ENCODE measurements around the gene EPHA8. TPM values are rescaled to one million over a fixed set of nuclear protein-coding genes. Genes with fewer than 3 reads are reported as not detected.

The EPHA8 gene
- polyA plus RNA-seq, 3 donors: 0.03 to 0.37 TPM; not detected in 1

GRCh38 chr1:22555371-22555656 is 8.0 kb upstream of the EPHA8 start:
- no peak overlapping the region for H3K27ac ChIP-seq (ENCODE audit: low read depth, low read length)

DNA sequence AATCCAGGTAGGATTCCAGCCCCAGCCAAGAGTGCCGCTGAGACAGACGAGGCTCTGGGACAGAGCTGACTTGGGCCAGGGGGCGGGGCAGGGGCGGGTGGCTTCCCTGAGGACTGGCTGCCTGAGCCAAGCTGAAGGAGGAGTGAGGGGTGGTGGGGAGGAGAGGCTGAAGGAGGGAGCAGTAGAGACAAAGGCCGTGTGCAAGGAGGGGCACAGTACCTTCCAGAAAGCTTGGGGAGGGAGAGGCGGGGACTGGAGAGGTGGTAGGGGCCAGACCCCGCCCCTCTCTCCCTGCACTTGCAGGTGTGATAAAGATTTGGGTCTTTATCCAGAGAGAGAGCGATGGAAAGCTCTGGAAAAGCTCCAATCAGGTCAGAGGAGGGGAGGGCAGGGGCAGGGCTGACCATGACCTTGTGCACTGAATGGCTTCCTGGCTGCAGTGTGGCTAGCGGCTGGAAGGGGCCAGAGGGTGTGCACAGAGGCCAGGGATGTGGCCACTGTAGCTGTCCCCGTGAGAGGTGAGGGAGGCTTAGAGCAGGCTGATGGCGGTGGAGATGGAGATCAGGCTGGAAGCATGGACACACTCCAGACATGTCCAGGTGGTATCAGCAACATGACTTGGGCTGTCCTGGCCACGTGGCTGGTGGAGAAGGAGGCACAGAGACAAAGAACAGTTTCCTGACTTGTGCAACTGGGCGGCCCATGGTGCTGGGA is 6.7 kb upstream of the EPHA8 start:
- no peak overlapping the region for H3K27ac ChIP-seq (ENCODE audit: low read depth, low read length)
- 27 to 33% (median 28%) methylated on average over 13 of the region's 13 CpGs for WGBS, 3 donors

More at GRCh38 chr1:22555371-22555656, 8.0 kb upstream of the EPHA8 start:
- WGBS, 3 donors: 42 to 54% (median 53%) methylated on average over 3 of the region's 3 CpGs

- 36 to 51% (median 50%) methylated on average over 5 of the region's 5 CpGs for WGBS, 3 donors
- no peak overlapping the region for H3K27ac ChIP-seq (ENCODE audit: low read depth, low read length)
These were observed 5.8 kb upstream of the EPHA8 start for GRCh38 chr1:22557341-22557950.

DNA sequence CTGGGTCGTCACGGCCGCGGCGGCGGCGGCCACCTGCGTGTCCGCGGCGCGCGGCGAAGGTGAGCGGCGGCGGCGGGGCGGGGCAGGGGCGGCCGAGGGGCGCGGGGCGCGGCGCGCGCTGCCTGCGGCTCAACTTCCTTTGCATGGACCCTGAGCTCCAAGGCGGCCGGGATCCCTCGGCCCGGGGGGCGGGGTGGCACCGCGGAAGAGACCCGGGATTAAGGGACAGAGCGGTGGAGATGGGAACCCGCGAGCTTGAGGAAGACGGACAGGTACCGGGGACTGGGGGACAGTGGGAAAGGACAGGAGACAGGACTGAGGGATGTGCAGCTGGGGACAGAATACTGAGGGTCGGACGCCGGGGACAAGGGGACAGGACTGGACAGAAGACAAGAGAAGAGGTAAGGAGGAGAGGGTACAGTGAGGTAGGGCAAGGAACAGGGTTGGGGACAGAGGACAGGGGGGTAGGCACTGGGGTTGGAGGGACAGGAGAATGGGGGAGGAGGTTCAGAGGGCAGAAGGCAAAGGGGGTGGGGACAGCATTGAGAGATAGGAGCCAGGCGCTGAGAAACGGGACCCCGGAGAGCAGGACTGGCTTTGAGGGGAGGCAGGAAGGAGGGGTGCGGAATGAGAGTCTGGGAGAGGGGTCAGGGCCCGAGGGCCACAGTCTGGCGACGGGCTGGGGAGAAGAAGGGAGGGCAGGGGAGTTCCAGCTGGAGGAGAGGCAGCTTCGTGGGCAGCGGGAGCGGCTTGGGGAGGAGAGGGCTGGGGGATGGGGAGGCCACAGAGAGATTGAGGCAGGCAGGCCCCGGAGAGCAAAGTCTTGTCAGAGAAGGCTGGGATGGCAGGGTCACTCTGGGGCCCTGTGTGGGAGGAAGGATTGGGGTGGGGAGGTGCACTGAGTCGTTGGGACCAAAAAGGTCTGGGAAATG is 648 bp downstream of the EPHA8 start:
- WGBS, 3 donors: 4 to 16% (median 4%) methylated on average over 40 to 57 of the region's 57 CpGs
- no peak overlapping the region for H3K27ac ChIP-seq (ENCODE audit: low read depth, low read length)

- no peak overlapping the region for H3K27ac ChIP-seq (ENCODE audit: low read depth, low read length)
- WGBS, 3 donors: 79 to 91% (median 83%) methylated on average over 14 of the region's 14 CpGs
These were observed 2.9 kb downstream of the EPHA8 start for GRCh38 chr1:22566161-22566560.

DNA sequence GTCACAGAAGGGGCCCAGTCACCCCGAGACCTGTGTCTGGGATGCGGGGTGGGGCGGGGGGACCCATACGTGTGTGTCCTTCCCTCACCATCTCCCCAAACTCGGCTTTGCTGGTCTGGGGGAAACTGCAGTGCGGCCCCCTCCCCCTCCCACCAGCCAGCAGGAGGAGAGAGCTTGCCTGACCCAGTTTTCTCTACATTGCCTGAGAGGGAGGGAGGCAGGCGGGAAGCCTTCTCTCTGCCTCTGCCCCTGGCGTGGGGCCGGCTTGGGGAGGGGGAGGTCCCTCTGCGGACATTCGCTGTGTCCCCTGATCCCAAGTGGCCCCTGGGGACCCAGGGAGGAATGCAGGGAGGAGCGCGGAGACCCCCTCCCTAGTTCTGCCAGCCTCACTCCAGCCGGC is 3.9 kb downstream of the EPHA8 start:
- H3K27ac ChIP-seq (ENCODE audit: low read depth, low read length): no peak overlapping the region
- WGBS, 3 donors: 47 to 64% (median 49%) methylated on average over 14 of the region's 14 CpGs

GRCh38 chr1:22567994-22568393 is 4.7 kb downstream of the EPHA8 start:
- no peak overlapping the region for H3K27ac ChIP-seq (ENCODE audit: low read depth, low read length)
- WGBS, 3 donors: 70 to 83% (median 73%) methylated on average over 6 of the region's 6 CpGs

DNA sequence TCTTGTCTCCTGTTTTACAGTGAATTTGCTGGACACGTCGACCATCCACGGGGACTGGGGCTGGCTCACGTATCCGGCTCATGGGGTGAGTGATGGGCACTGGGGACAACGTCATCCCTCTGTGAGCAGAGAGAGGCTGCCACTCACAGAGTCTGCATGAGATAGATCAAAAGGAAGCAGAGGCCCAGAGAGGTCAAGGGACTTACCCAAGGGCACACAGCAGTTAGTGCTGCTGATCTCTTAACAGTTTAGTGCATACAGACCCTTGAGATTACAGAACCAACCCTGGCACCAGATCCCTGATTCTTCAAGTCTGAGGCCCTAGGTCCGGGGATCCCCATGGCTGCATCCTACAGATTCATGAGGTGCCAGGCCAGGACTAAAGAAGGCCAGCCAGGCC is 6.0 kb downstream of the EPHA8 start:
- WGBS, 3 donors: 85 to 94% (median 91%) methylated on average over 7 of the region's 7 CpGs

GRCh38 chr1:22570140-22570909 is 7.0 kb downstream of the EPHA8 start:
- H3K27ac ChIP-seq (ENCODE audit: low read depth, low read length): no peak overlapping the region
- 86 to 90% (median 89%) methylated on average over 33 to 34 of the region's 34 CpGs for WGBS, 3 donors

More for the DNA sequence above, 6.0 kb downstream of the EPHA8 start:
- H3K27ac ChIP-seq (ENCODE audit: low read depth, low read length): no peak overlapping the region

DNA sequence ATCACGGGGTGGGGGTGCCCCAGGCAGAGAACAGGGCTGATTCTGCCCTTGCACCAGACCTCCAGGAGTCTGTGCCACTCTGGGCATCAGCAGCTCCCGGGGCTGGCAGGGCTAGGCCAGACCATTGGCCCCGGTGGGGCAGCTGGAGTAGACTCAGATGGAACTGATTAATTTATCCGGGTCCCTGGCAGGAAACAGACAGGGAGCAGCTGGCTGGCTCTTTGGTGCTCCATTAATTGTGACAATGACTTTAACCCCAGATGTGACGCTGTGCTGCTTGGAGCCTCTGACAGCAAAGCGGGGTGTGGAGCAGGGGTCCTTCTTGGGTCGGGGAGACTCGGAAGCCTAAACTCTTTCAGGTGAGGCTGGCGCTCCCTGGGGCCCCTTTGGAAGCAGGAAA is 9.5 kb downstream of the EPHA8 start:
- WGBS, 3 donors: 44 to 63% (median 61%) methylated on average over 9 of the region's 9 CpGs
- H3K27ac ChIP-seq (ENCODE audit: low read depth, low read length): no peak overlapping the region

DNA sequence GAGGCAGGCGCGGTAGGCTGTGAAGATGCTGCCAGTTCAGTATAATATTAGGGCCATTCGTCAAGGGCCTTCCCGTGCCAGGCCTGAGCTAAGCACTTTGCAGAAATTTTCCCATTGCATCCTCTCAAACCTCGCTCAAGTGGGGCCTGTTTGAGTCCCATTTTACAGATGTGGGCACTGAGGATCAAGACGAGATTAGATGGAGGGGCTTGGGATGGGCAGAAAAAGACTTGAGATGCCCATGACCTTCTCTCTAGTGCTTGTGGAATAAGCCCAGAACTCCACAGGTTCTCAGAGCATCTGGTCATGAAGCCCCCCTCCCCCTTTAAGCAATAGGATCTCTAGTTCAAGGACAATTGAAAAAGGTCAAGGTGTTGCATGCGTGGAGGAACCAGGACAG is 9.9 kb downstream of the EPHA8 start:
- H3K27ac ChIP-seq (ENCODE audit: low read depth, low read length): no peak overlapping the region
- whole genome bisulfite sequencing, 3 donors: 62 to 71% (median 69%) methylated on average over 7 of the region's 7 CpGs

GRCh38 chr1:22575532-22576149 is 12.4 kb downstream of the EPHA8 start:
- 35 to 55% (median 42%) methylated on average over 8 of the region's 8 CpGs for WGBS, 3 donors
- H3K27ac ChIP-seq (ENCODE audit: low read depth, low read length): no peak overlapping the region

DNA sequence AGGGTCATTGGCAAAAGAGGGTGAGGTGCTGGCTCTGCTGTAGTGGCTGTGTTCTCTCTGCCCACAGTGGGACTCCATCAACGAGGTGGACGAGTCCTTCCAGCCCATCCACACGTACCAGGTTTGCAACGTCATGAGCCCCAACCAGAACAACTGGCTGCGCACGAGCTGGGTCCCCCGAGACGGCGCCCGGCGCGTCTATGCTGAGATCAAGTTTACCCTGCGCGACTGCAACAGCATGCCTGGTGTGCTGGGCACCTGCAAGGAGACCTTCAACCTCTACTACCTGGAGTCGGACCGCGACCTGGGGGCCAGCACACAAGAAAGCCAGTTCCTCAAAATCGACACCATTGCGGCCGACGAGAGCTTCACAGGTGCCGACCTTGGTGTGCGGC is 12.9 kb downstream of the EPHA8 start:
- 87 to 89% (median 87%) methylated on average over 23 of the region's 23 CpGs for WGBS, 3 donors

GRCh38 chr1:22576617-22577016 is 13.3 kb downstream of the EPHA8 start:
- WGBS, 3 donors: 92 to 96% (median 94%) methylated on average over 24 of the region's 24 CpGs
- H3K27ac ChIP-seq (ENCODE audit: low read depth, low read length): no peak overlapping the region

More for the DNA sequence above, 12.9 kb downstream of the EPHA8 start:
- H3K27ac ChIP-seq (ENCODE audit: low read depth, low read length): no peak overlapping the region

DNA sequence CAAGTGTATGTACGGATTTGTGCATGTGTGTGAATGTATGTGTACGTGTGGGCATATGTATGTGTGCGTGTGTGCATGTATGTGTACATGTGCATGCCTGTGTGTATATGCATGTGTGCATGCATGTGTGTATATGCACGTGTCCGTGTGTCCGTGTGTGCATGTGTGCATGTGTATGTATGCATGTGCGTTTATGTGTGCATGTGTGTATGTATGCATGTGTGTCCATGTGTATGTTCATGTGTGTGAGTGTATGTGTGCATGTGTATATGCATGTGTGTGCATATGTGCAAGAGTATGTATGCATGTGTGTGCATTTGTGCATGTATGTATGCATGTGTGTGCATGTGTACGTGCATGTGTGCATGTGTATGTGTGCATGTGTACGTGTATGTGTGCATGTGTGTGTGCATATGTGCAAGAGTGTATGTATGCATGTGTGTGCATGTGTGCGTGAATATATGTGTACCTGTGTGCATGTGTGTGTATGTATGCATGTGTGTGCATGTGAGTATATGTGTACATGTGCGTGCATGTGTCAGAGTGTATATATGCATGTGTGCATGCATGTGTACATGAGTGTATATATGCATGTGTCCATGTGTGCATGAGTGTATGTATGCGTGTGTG is 15.6 kb downstream of the EPHA8 start:
- 78 to 97% (median 81%) methylated on average over 12 of the region's 12 CpGs for WGBS, 3 donors
- H3K27ac ChIP-seq (ENCODE audit: low read depth, low read length): no peak overlapping the region

DNA sequence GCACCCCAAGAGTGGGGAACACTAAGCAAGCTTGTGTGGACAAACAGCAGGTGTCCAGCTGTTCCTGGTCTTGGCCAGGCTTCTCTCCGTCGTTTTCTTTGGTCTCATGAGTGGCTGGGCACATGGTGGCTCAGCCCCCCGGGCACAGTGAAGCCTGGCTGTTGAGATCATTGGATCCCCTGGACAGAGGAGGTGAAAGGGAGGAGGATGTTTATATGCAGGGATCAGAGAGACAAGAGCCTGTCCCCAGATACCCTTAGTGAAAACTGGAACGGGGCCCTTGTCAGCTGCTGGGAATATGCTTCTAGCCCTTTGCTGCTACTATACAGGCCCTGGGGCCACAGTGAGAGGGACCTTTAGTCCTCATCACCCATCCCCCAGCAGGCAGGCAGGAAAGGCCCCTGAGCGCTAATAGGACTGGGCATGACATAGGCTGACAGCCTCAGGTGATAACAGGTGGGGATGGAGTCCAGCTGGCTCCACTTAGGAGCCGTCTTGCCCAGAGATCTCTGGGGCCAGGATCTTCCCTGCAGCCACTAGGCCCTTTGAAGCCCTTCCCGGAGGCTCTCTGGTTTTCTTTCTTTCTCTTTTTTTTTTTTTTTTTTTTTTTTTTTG is 16.4 kb downstream of the EPHA8 start:
- no peak overlapping the region for H3K27ac ChIP-seq (ENCODE audit: low read depth, low read length)
- WGBS, 3 donors: 45 to 58% (median 51%) methylated on average over 7 of the region's 7 CpGs
